ENCODE results near the gene VAV1. TPM values are rescaled to one million over a fixed set of nuclear protein-coding genes. Genes with fewer than 3 reads are reported as not detected.

VAV1 gene
- total RNA-seq, 1 donor from 2014 or later, result not detected

DNA sequence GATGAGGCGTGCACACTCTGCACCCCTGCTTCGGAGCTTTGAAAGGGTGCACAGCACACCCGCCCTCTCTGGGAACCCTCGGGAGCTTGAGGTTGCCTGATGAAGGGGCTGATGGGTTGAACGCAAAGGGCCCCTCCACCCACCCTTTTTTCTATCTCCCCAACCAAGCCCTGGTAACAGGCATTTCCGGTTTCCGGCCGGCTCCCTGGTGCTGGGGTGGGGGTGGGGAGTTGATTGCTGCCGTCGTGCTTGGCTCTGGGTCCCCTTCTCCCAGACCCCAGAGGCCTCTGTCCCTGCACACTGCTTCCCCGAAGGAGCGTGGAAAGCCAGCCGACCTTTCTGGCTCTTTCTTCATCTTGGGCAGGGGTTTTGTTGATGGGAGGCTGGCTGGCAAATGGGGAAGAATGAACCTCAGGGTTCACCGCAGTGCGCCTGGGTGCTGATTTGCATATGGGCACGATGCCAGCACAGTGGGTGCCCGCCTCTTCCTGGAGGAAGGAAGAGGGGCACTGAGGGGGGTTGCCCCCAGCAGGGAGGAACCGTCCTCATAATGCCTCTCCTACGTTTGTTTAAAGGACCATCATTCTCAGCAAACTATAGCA lies 29.1 kb downstream of the VAV1 start:
- Mint-ChIP-seq H3K4me1 (ENCODE audit: low read depth) (peaks cover 30% of the 10 kb centered on the region), H3K36me3 (ENCODE audit: low read depth) (no peaks in the 10 kb centered on the region), H3K27ac (ENCODE audit: unreplicated experiment) (peak overlapping the region; percentile 96), H3K27me3 (ENCODE audit: low read depth) (no peaks in the 10 kb centered on the region), H3K4me3 (ENCODE audit: unreplicated experiment) (peak overlapping the region; percentile 59), H3K9me3 (ENCODE audit: low read depth) (no peaks in the 10 kb centered on the region)
- DNase-seq (ENCODE audit: low spot score), result no peak
- TF ChIP-seq, protein P1, sequence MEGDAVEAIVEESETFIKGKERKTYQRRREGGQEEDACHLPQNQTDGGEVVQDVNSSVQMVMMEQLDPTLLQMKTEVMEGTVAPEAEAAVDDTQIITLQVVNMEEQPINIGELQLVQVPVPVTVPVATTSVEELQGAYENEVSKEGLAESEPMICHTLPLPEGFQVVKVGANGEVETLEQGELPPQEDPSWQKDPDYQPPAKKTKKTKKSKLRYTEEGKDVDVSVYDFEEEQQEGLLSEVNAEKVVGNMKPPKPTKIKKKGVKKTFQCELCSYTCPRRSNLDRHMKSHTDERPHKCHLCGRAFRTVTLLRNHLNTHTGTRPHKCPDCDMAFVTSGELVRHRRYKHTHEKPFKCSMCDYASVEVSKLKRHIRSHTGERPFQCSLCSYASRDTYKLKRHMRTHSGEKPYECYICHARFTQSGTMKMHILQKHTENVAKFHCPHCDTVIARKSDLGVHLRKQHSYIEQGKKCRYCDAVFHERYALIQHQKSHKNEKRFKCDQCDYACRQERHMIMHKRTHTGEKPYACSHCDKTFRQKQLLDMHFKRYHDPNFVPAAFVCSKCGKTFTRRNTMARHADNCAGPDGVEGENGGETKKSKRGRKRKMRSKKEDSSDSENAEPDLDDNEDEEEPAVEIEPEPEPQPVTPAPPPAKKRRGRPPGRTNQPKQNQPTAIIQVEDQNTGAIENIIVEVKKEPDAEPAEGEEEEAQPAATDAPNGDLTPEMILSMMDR (IDR thresholded peaks at IDR 0.05), result no peak

DNA sequence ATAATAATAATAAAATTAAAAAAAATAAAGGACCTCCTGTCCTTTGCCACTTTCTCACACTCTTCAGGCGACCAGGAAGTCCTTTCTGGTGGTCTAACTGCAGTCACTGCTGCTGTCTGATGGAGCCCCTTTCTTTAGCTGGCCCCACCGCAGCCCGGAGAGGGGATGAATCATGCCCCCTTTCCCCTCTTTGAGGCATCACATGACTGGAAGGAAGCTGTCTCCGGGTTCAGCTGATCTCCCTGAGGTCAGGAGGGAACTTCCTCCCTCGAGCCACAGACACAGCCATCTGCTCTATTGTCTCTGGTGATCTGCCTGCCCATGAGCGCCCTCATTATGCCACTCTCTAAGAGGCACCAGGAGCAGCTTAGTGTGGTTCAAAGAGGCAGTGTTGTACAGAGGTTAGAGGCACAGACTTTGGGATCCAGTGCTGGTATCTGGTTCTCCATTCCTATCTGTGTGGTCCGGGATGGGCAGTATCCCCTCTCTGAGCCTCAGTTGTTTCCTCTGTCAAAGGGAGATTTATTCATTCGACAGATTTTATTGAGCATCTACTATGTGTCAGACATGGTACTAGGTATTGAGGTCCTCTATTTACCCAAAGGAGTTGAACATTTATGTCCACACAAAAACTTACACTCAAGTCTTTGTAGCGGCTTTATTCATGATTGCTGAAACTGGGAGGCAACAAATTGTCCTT lies 30.0 kb downstream of the VAV1 start:
- H3K36me3 Mint-ChIP-seq (ENCODE audit: low read depth), result no peaks in the 10 kb centered on the region
- H3K9me3 Mint-ChIP-seq (ENCODE audit: low read depth), result no peaks in the 10 kb centered on the region
- H3K4me1 Mint-ChIP-seq (ENCODE audit: low read depth), result peaks cover 30% of the 10 kb centered on the region
- no peak for DNase-seq (ENCODE audit: low spot score)
- peaks cover 2% of the 10 kb centered on the region for H3K27me3 Mint-ChIP-seq (ENCODE audit: low read depth)
- H3K4me3 Mint-ChIP-seq (ENCODE audit: unreplicated experiment), result no peak overlapping the region
- TF ChIP-seq, protein P1 (IDR thresholded peaks at IDR 0.05), result no peak
- no peak overlapping the region for H3K27ac Mint-ChIP-seq (ENCODE audit: unreplicated experiment)

DNA sequence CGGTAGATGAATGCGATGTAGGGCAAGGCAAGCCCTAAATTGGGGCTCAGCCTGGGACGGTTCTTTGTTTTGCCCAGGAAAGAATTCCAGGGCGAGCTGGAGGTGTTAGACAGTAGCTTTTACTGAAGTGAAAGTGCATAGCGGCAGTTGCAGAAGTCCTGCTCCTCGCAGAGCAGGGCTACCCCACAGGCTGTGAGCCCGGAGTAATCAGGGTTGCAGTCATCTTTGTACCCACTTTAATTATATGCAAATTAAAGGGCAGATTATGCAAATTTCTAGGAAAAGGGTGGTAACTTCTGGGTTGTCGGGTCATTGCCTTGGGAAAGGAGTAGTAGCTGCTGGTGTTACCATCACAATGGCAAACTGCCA lies 30.5 kb downstream of the VAV1 start:
- Mint-ChIP-seq H3K9me3 (ENCODE audit: low read depth) (no peaks in the 10 kb centered on the region), H3K27ac (ENCODE audit: unreplicated experiment) (no peak overlapping the region), H3K27me3 (ENCODE audit: low read depth) (peaks cover 2% of the 10 kb centered on the region), H3K4me1 (ENCODE audit: low read depth) (peaks cover 30% of the 10 kb centered on the region), H3K36me3 (ENCODE audit: low read depth) (no peaks in the 10 kb centered on the region), H3K4me3 (ENCODE audit: unreplicated experiment) (no peak overlapping the region)
- TF ChIP-seq, protein P1 (IDR thresholded peaks at IDR 0.05), result no peak
- DNase-seq (ENCODE audit: low spot score), result no peak

DNA sequence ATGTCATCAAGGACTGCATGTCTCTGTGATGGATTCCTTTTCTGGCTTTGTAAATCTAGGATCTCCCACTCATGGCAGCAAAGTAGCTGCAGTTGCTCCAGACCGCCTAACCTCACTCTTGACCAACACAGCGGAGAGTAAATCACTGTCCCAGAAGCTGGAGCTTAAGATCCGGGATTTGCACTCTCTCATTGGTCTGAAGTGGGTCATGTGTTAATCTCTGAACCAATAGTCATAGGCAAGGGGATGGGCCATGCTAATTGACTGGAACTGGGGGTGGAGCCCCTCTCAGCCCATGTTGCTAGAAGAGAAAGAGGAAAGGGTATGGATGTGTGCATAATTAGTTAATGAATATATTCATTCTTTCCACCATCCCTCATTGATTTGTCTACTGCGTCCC lies 34.0 kb downstream of the VAV1 start:
- Mint-ChIP-seq H3K4me3 (ENCODE audit: unreplicated experiment) (no peak overlapping the region), H3K4me1 (ENCODE audit: low read depth) (peaks cover 10% of the 10 kb centered on the region), H3K36me3 (ENCODE audit: low read depth) (no peaks in the 10 kb centered on the region), H3K27me3 (ENCODE audit: low read depth) (peaks cover 8% of the 10 kb centered on the region), H3K27ac (ENCODE audit: unreplicated experiment) (no peak overlapping the region), H3K9me3 (ENCODE audit: low read depth) (peaks cover 5% of the 10 kb centered on the region)
- TF ChIP-seq, protein P1 (IDR thresholded peaks at IDR 0.05), result no peak
- no peak for DNase-seq (ENCODE audit: low spot score)

DNA sequence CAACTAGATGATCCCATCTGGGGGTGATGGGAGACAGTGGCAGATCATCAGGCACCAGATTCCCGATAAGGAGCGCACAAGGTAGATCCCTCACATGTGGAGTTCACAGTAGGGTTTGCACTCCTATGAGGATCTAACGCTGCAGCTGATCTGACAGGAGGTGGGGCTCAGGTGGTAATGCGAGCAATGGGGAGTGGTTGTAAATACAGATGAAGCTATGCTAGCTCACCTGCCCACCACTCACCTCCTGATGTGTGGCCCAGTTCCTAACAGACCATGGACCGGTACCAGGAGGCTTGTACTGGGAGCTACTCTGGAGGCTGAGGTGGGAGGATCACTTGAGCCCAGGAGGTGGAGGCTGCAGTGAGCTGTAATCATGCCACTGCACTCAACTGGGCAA lies 34.8 kb downstream of the VAV1 start:
- Mint-ChIP-seq H3K9me3 (ENCODE audit: low read depth) (peaks cover 11% of the 10 kb centered on the region), H3K4me1 (ENCODE audit: low read depth) (peaks cover 9% of the 10 kb centered on the region), H3K36me3 (ENCODE audit: low read depth) (peaks cover 1% of the 10 kb centered on the region), H3K27ac (ENCODE audit: unreplicated experiment) (no peak overlapping the region), H3K4me3 (ENCODE audit: unreplicated experiment) (no peak overlapping the region), H3K27me3 (ENCODE audit: low read depth) (peaks cover 8% of the 10 kb centered on the region)
- TF ChIP-seq, protein P1 (IDR thresholded peaks at IDR 0.05), result no peak
- DNase-seq (ENCODE audit: low spot score), result no peak

Data from chondrocyte (in vitro differentiated cells).